Sigmoid colon (tissue), 7 donors: ENCODE data around the gene TNRC18. TPM values are rescaled to one million over a fixed set of nuclear protein-coding genes. Genes with fewer than 3 reads are reported as not detected.

Source experiments
- DNase-seq: peaks from one replicate; pipeline ENCODE4 v3.0.0-alpha.2; 2019
- H3K27ac ChIP-seq, 4 donors: fragments of 200-600 bp; sonication (generic); one replicate each; pipeline ENCODE4 v1.5.1; 2016 to 2019; ENCODE audit warnings: mild to moderate bottlenecking in 1 of 4
- H3K27me3 ChIP-seq, 3 donors: fragments of 200-600 bp; sonication (generic); one replicate each; pipeline ENCODE4 v1.5.1; 2019; ENCODE audit warnings: mild to moderate bottlenecking in 1 of 3
- H3K36me3 ChIP-seq, 4 donors: fragments of 200-600 bp; sonication (generic); one replicate each; pipeline ENCODE4 v1.5.1; 2016 to 2019
- H3K4me1 ChIP-seq, 4 donors: fragments of 200-600 bp; sonication (generic); one replicate each; pipeline ENCODE4 v1.5.1; 2017 to 2019
- H3K4me3 ChIP-seq, 4 donors: fragments of 200-600 bp; sonication (generic); one replicate each; pipeline ENCODE4 v1.5.1; 2017 to 2019; ENCODE audit warnings: mild to moderate bottlenecking in 2 of 4, moderate library complexity in 1 of 4
- H3K9me3 ChIP-seq, 4 donors: fragments of 200-600 bp in 3 of 4; sonication (generic) in 3 of 4; one replicate each; pipeline versions ENCODE4 v1.5.1 to v1.6.1; 2013 to 2019
- CTCF ChIP-seq, 4 experiments: fragments of 450-650 bp in 3 of 4; fragments of 200-600 bp in 1 of 4; IDR thresholded peaks; one replicate each; pipeline ENCODE4 v1.5.1; 2016 to 2019; ENCODE audit warnings: antibody characterized with exemption in 4 of 4, mild to moderate bottlenecking in 3 of 4, moderate library complexity in 2 of 4
- EP300 ChIP-seq, 4 donors: sonication (generic); formaldehyde crosslinking; IDR thresholded peaks; one replicate each; pipeline ENCODE4 v1.6.1; 2017; ENCODE audit warnings: antibody characterized with exemption in 4 of 4
- POLR2A ChIP-seq, 2 donors: fragments of 450-650 bp; IDR thresholded peaks; one replicate each; pipeline ENCODE4 v1.6.1; 2016; ENCODE audit warnings: antibody characterized with exemption in 2 of 2, mild to moderate bottlenecking in 2 of 2, moderate library complexity in 2 of 2
- POLR2AphosphoS5 ChIP-seq, 4 donors: sonication (generic); formaldehyde crosslinking; IDR thresholded peaks; one replicate each; pipeline ENCODE4 v1.6.1; 2017; ENCODE audit warnings: antibody characterized with exemption in 4 of 4
- WGBS, 2 donors: extraction: QIAGEN DNeasy Blood & Tissue Kit; methylation state at CpG; one replicate each; pipeline ENCODE4 v1.1.7; 2013; 5-methylcytosine and 5-hydroxymethylcytosine counted together
- intact Hi-C: fragments of 100-400 bp; cut with DNase I; formaldehyde crosslinking; loops from one replicate; pipeline ENCODE4 v1.15.1; 2023
- polyA plus RNA-seq, 3 donors: library from polyadenylated mRNA; stranded (reverse); fragments of 200-250 nt; gene quantifications; one replicate each; pipeline ENCODE4 v1.2.3, GENCODE V29; 2013
- total RNA-seq, 4 donors: library from RNA; depleted of rRNA; stranded (reverse); fragments of >200 nt; gene quantifications; one replicate each; pipeline ENCODE4 v1.1.0, GENCODE V29; 2016
- donor health status: healthy with polysubstance abuse.
- donor health status: Bipolar disorder and iron deficiency.
- donor health status: healthy.

Gene TNRC18
- total and polyA plus RNA-seq, 7 donors = 12.6 to 187 (median 44.9) TPM

- TF ChIP-seq POLR2A (IDR thresholded peaks at IDR 0.05) = no peak
- TF ChIP-seq CTCF (IDR thresholded peaks at IDR 0.05) = no peak
- no peak for TF ChIP-seq POLR2AphosphoS5 (IDR thresholded peaks at IDR 0.05)
- TF ChIP-seq EP300 (IDR thresholded peaks at IDR 0.05) = no peak
- no peak for DNase-seq
- intact Hi-C loops = no loop called here
- no peaks in the 10 kb centered on the region for H3K27me3 ChIP-seq
- H3K27ac ChIP-seq = peak overlapping the region in 2 of 4 donors; percentile 2 to 85
- no peak overlapping the region for H3K4me3 ChIP-seq
- peaks cover 14 to 54% (median 31%) of the 10 kb centered on the region in 4 donors for H3K36me3 ChIP-seq
- H3K4me1 ChIP-seq = peaks cover 0 to 64% (median 60%) of the 10 kb centered on the region in 4 donors
- no peaks in the 10 kb centered on the region for H3K9me3 ChIP-seq
- WGBS, 2 donors = 93 to 95% methylated on average over 8 of the region's 8 CpGs
Measured at GRCh38 chr7:5393748-5394147, 29.9 kb downstream of the TNRC18 start.

- H3K36me3 ChIP-seq = peaks cover 17 to 58% (median 35%) of the 10 kb centered on the region in 4 donors
- TF ChIP-seq CTCF (IDR thresholded peaks at IDR 0.05) (no peak), POLR2A (IDR thresholded peaks at IDR 0.05) (no peak), EP300 (IDR thresholded peaks at IDR 0.05) (no peak), POLR2AphosphoS5 (IDR thresholded peaks at IDR 0.05) (no peak)
- no peaks in the 10 kb centered on the region for H3K27me3 ChIP-seq
- DNase-seq = no peak
- H3K4me3 ChIP-seq = no peak overlapping the region
- intact Hi-C loops = no loop called here
- H3K27ac ChIP-seq = peak overlapping the region in 2 of 4 donors; percentile 2 to 22
- 82 to 89% methylated on average over 9 of the region's 9 CpGs for WGBS, 2 donors
- peaks cover 0 to 60% (median 56%) of the 10 kb centered on the region in 4 donors for H3K4me1 ChIP-seq
- no peaks in the 10 kb centered on the region for H3K9me3 ChIP-seq
Measured at GRCh38 chr7:5393328-5393727, 30.3 kb downstream of the TNRC18 start.

GRCh38 chr7:5390918-5391317 lies 32.7 kb downstream of the TNRC18 start:
- H3K4me1 ChIP-seq = peaks cover 0 to 57% (median 46%) of the 10 kb centered on the region in 4 donors
- 90% methylated on average over 7 of the region's 7 CpGs for WGBS, 2 donors
- H3K27ac ChIP-seq = peak overlapping the region; percentile 59 to 75 (median 70)
- no peak overlapping the region for H3K4me3 ChIP-seq
- no peaks in the 10 kb centered on the region for H3K27me3 ChIP-seq
- TF ChIP-seq POLR2A (IDR thresholded peaks at IDR 0.05) (no peak), POLR2AphosphoS5 (IDR thresholded peaks at IDR 0.05) (no peak), EP300 (IDR thresholded peaks at IDR 0.05) (no peak), CTCF (IDR thresholded peaks at IDR 0.05) (no peak)
- no peak for DNase-seq
- intact Hi-C loops = no loop called here
- no peaks in the 10 kb centered on the region for H3K9me3 ChIP-seq
- H3K36me3 ChIP-seq = peaks cover 35 to 82% (median 49%) of the 10 kb centered on the region in 4 donors

- DNase-seq = no peak
- H3K27me3 ChIP-seq = no peaks in the 10 kb centered on the region
- H3K4me3 ChIP-seq = no peak overlapping the region
- H3K9me3 ChIP-seq = no peaks in the 10 kb centered on the region
- WGBS, 2 donors = 93 to 97% methylated on average over 64 of the region's 64 CpGs
- H3K27ac ChIP-seq = peak overlapping the region in 3 of 4 donors; percentile 55 to 75 (median 70)
- TF ChIP-seq POLR2A (IDR thresholded peaks at IDR 0.05) (no peak), POLR2AphosphoS5 (IDR thresholded peaks at IDR 0.05) (no peak), CTCF (IDR thresholded peaks at IDR 0.05) (no peak), EP300 (IDR thresholded peaks at IDR 0.05) (no peak)
- intact Hi-C loops = no loop called here
- peaks cover 38 to 78% (median 50%) of the 10 kb centered on the region in 4 donors for H3K36me3 ChIP-seq
- peaks cover 0 to 53% (median 43%) of the 10 kb centered on the region in 4 donors for H3K4me1 ChIP-seq
Measured at GRCh38 chr7:5388905-5389433, 34.7 kb downstream of the TNRC18 start.
